ENCODE results near the gene AMN1.
A peak's percentile ranks its signal among the peaks of the same experiment; 100 is the strongest.
"Not testable (repeated sequence)": the region's sequence is repeated elsewhere in the genome, so short reads cannot be mapped to it uniquely, and the experiment has no call there.

Gene AMN1

GRCh38 chr12:31685801-31686200 is 43.0 kb downstream of the AMN1 start:
- no peak for DNase-seq (ENCODE audit: low read depth in 2 of 2)

GRCh38 chr12:31682136-31682962 is 46.5 kb downstream of the AMN1 start:
- peak; percentile 7 to 33 for DNase-seq (ENCODE audit: low read depth in 2 of 2)

- DNase-seq (ENCODE audit: low read depth in 2 of 2) = no peak
These were observed 56.3 kb downstream of the AMN1 start for GRCh38 chr12:31672521-31672920.

GRCh38 chr12:31669582-31669981 is 59.2 kb downstream of the AMN1 start:
- not testable (repeated sequence) for DNase-seq (ENCODE audit: low read depth in 2 of 2)

- no peak for DNase-seq (ENCODE audit: low read depth in 2 of 2)
These were observed 59.8 kb downstream of the AMN1 start for GRCh38 chr12:31669020-31669419.

- DNase-seq (ENCODE audit: low read depth in 2 of 2) = no peak
These were observed 64.8 kb downstream of the AMN1 start for GRCh38 chr12:31664038-31664437.

- DNase-seq (ENCODE audit: low read depth in 2 of 2) = no peak
These were observed 65.2 kb downstream of the AMN1 start for GRCh38 chr12:31663576-31663975.

GRCh38 chr12:31662176-31662849 is 66.5 kb downstream of the AMN1 start:
- no peak for DNase-seq (ENCODE audit: low read depth in 2 of 2)

- peak; percentile 81 to 85 for DNase-seq (ENCODE audit: low read depth in 2 of 2)
These were observed 69.5 kb downstream of the AMN1 start, which contains the start of gene ETFBKMT for GRCh38 chr12:31659087-31659942. Gene ETFBKMT (plus strand): TSS chr12:31659688. CDS start chr12:31661954, 2,266 bp downstream.

GRCh38 chr12:31658471-31659086 is 70.2 kb downstream of the AMN1 start:
- no peak for DNase-seq (ENCODE audit: low read depth in 2 of 2)

- no peak for DNase-seq (ENCODE audit: low read depth in 2 of 2)
These were observed 73.0 kb downstream of the AMN1 start for GRCh38 chr12:31655792-31656191.

GRCh38 chr12:31655208-31655607 is 73.6 kb downstream of the AMN1 start:
- DNase-seq (ENCODE audit: low read depth in 2 of 2) = no peak

- no peak for DNase-seq (ENCODE audit: low read depth in 2 of 2)
These were observed 76.8 kb downstream of the AMN1 start for GRCh38 chr12:31651893-31652521.

GRCh38 chr12:31650918-31651317 is 77.9 kb downstream of the AMN1 start:
- no peak for DNase-seq (ENCODE audit: low read depth in 2 of 2)

- no peak for DNase-seq (ENCODE audit: low read depth in 2 of 2)
These were observed 81.7 kb downstream of the AMN1 start for GRCh38 chr12:31647086-31647491.

- DNase-seq (ENCODE audit: low read depth in 2 of 2) = no peak
These were observed 82.9 kb downstream of the AMN1 start for GRCh38 chr12:31645924-31646323.

GRCh38 chr12:31644536-31644935 is 84.3 kb downstream of the AMN1 start:
- DNase-seq (ENCODE audit: low read depth in 2 of 2) = no peak

- DNase-seq (ENCODE audit: low read depth in 2 of 2) = no peak
These were observed 87.2 kb downstream of the AMN1 start for GRCh38 chr12:31641509-31642090.

- no peak for DNase-seq (ENCODE audit: low read depth in 2 of 2)
These were observed 94.2 kb downstream of the AMN1 start for GRCh38 chr12:31634620-31635019.

GRCh38 chr12:31633464-31633863 is 95.4 kb downstream of the AMN1 start:
- DNase-seq (ENCODE audit: low read depth in 2 of 2) = no peak

GRCh38 chr12:31631809-31632208 is 97.0 kb downstream of the AMN1 start:
- no peak for DNase-seq (ENCODE audit: low read depth in 2 of 2)
